Gastroesophageal sphincter (tissue), 3 donors: ENCODE data around the gene ENTPD3.

Experiments
- CTCF ChIP-seq, 4 experiments: fragments of 200-600 bp in 2 of 4; fragments of 450-650 bp in 2 of 4; sonication (generic) in 1 of 4; IDR thresholded peaks; one replicate each; pipeline ENCODE4 v1.5.1; 2017 to 2019; ENCODE audit warnings: antibody characterized with exemption in 4 of 4, mild to moderate bottlenecking in 2 of 4, moderate library complexity in 2 of 4
- EP300 ChIP-seq: sonication (generic); formaldehyde crosslinking; IDR thresholded peaks from one replicate; pipeline ENCODE4 v1.6.1; 2017; ENCODE audit warnings: antibody characterized with exemption, mild to moderate bottlenecking
- POLR2A ChIP-seq, 2 donors: fragments of 450-650 bp; IDR thresholded peaks; one replicate each; pipeline ENCODE4 v1.6.1; 2017; ENCODE audit warnings: antibody characterized with exemption in 2 of 2, mild to moderate bottlenecking in 2 of 2, moderate library complexity in 1 of 2

GRCh38 chr3:40355410-40355809 lies 31.6 kb upstream of the ENTPD3 start:
- TF ChIP-seq POLR2A (IDR thresholded peaks at IDR 0.05) (no peak), CTCF (IDR thresholded peaks at IDR 0.05) (no peak), EP300 (no peak)
